Measurements from ENCODE around the gene SMAD6. TPM values are rescaled to one million over a fixed set of nuclear protein-coding genes. Genes with fewer than 3 reads are reported as not detected.

SMAD6 gene
- total RNA-seq, 1 experiment from 2014 or later = 6.6 TPM

DNA sequence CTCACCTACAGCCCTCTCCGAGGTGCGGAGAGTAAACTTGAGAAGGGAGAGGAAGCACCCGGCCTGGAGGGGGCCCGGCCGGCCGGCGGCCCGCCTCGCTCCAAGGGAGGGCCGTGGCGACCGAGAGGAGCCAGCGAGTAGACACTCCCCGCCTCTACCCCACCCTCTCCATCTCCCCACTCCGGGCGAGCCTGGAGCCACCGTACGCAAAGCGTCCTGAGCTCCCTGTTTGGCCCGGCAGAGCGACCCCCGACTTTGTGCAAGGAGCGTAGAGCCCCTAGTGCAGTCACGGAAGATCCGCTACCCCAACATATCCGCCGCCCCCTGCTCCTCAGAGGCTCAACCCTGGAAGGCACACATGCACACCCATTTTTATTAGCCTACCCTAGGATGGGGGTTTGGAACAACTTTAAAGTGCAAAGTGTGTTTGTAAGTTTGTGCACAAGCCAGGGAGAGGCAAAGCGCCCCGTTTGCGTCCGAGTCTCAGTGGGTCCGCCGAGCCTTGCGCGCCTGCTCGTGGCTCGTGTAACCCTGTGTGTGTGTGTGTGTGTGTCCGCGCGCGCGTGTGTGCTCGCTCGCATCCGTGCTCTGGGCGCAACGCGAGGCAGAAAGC is 508 bp upstream of the SMAD6 start:
- DNase-seq (ENCODE audit: low read depth, low spot score) = peak; percentile 27
- ChIA-PET POLR2A (interaction anchor here (0.6 to 1.5 kb wide), 5 partner anchors 9 to 140 kb away, joined by 3 to 7 read pairs (median 3); no protein-coding TSS in a partner anchor), RAD21 (ENCODE audit: low non-redundant PET in 1 of 2, low total read pairs in 2 of 2, uncharacterized antibody in 2 of 2, unreplicated experiment in 2 of 2) (interaction anchor here (0.6 to 1.0 kb wide), 3 partner anchors 28 to 150 kb away, joined by 3 read pairs; no protein-coding TSS in a partner anchor), CTCF (interaction anchor here (0.6 to 3.1 kb wide), 8 partner anchors 13 to 150 kb away, joined by 3 to 15 read pairs (median 4); no protein-coding TSS in a partner anchor)
- H3K4me2 ChIP-seq (ENCODE audit: low read length) = peak overlapping the region; percentile 99
- H3K9me2 ChIP-seq (ENCODE audit: insufficient read depth) = no peaks in the 10 kb centered on the region
- H3K4me3 ChIP-seq (replicated peaks in 1 of 2; ENCODE audit: low read depth in 1 of 2, low read length in 2 of 2) = peak overlapping the region; percentile 53 to 74
- intact Hi-C loops (cut with micrococcal nuclease) = loop anchor here (2.0 to 5.0 kb wide), 2 partner anchors 73 to 151 kb away; no protein-coding TSS in a partner anchor
- peak; percentile 26 for ATAC-seq
- BruUV-seq (replicated peaks) = no TSS peak
- TF ChIP-seq POLR2AphosphoS5 (IDR thresholded peaks at IDR 0.05; ENCODE audit: low read depth, low read length) = no peak
- TF ChIP-seq EZH2 (IDR thresholded peaks at IDR 0.05) = no peak
- TF ChIP-seq, protein P1, sequence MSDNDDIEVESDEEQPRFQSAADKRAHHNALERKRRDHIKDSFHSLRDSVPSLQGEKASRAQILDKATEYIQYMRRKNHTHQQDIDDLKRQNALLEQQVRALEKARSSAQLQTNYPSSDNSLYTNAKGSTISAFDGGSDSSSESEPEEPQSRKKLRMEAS (IDR thresholded peaks at IDR 0.05) = no peak
- TF ChIP-seq, protein P2, sequence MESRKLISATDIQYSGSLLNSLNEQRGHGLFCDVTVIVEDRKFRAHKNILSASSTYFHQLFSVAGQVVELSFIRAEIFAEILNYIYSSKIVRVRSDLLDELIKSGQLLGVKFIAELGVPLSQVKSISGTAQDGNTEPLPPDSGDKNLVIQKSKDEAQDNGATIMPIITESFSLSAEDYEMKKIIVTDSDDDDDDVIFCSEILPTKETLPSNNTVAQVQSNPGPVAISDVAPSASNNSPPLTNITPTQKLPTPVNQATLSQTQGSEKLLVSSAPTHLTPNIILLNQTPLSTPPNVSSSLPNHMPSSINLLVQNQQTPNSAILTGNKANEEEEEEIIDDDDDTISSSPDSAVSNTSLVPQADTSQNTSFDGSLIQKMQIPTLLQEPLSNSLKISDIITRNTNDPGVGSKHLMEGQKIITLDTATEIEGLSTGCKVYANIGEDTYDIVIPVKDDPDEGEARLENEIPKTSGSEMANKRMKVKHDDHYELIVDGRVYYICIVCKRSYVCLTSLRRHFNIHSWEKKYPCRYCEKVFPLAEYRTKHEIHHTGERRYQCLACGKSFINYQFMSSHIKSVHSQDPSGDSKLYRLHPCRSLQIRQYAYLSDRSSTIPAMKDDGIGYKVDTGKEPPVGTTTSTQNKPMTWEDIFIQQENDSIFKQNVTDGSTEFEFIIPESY (IDR thresholded peaks at IDR 0.05; ENCODE audit: extremely low read depth, insufficient replicate concordance, low read length) = no peak
- TF ChIP-seq CEBPB (IDR thresholded peaks at IDR 0.05; ENCODE audit: low read depth) = no peak
- no peak for TF ChIP-seq SRF (IDR thresholded peaks at IDR 0.05; ENCODE audit: low read depth)
- TF ChIP-seq, protein P3, sequence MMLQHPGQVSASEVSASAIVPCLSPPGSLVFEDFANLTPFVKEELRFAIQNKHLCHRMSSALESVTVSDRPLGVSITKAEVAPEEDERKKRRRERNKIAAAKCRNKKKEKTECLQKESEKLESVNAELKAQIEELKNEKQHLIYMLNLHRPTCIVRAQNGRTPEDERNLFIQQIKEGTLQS (IDR thresholded peaks at IDR 0.05) = no peak
- no peak for TF ChIP-seq CBX3 (IDR thresholded peaks at IDR 0.05; ENCODE audit: low read depth)
- no peak for TF ChIP-seq EGR1 (IDR thresholded peaks at IDR 0.05; ENCODE audit: low read depth)
- TF ChIP-seq TCF7L2 (IDR thresholded peaks at IDR 0.05; ENCODE audit: borderline replicate concordance, extremely low read depth, insufficient read depth, insufficient read length) = no peak
- no peak for TF ChIP-seq POLR2A (IDR thresholded peaks at IDR 0.05; ENCODE audit: borderline replicate concordance, extremely low read depth, insufficient read depth, insufficient read length)
- peak overlapping the region; percentile 68 for H3K9ac ChIP-seq (ENCODE audit: low read length)
- H3K79me2 ChIP-seq (ENCODE audit: insufficient read depth, low read length) = peaks cover 13% of the 10 kb centered on the region
- H3K9me3 ChIP-seq (ENCODE audit: control insufficient read depth in 1 of 2, insufficient read depth in 1 of 2, low read depth in 1 of 2, low read length in 2 of 2) = no peaks in the 10 kb centered on the region
- peaks cover 33 to 68% of the 10 kb centered on the region in 2 experiments for H3K4me1 ChIP-seq (ENCODE audit: control insufficient read depth in 1 of 2, insufficient read depth in 2 of 2, low read length in 2 of 2)
- H4K20me1 ChIP-seq (ENCODE audit: insufficient read depth) = no peaks in the 10 kb centered on the region
- no peaks in the 10 kb centered on the region for H3K27me3 ChIP-seq (ENCODE audit: insufficient read depth, low read length)
- peak overlapping the region; percentile 79 for H3K27ac ChIP-seq (ENCODE audit: low read depth, low read length)
- H3K36me3 ChIP-seq (ENCODE audit: control insufficient read depth in 1 of 2, insufficient read depth in 2 of 2, low read length in 2 of 2) = no peaks in the 10 kb centered on the region
- H2AFZ ChIP-seq (ENCODE audit: low read depth, low read length, poor library complexity, severe bottlenecking) = peak overlapping the region; percentile 77

All from HCT116 (cell line).